MM.1S (cell line): ENCODE results near the gene SLC6A7.

ENCODE experiments used
- DNase-seq: peaks from one replicate; pipeline ENCODE4 v3.0.0-alpha.2; 2015
- H2AFZ ChIP-seq: fragments of 300-600 bp; sonication (generic); 2 replicates; pipeline ENCODE4 v1.6.0; 2016; ENCODE audit warnings: antibody characterized with exemption, low read length
- H3F3A ChIP-seq: fragments of 300-600 bp; sonication (generic); 2 replicates; pipeline ENCODE4 v1.6.1; 2016; ENCODE audit warnings: mild to moderate bottlenecking, antibody characterized with exemption, low read length, moderate library complexity, mixed read lengths; ENCODE audit not compliant: insufficient read depth
- H3K27ac ChIP-seq: fragments of 300-600 bp; sonication (generic); 2 replicates; pipeline ENCODE4 v1.5.1; 2016; ENCODE audit warnings: mild to moderate bottlenecking, low read length
- H3K27me3 ChIP-seq: fragments of 300-600 bp; sonication (generic); replicated peaks from 2 replicates; pipeline ENCODE4 v1.6.0; 2016; ENCODE audit warnings: low read length; ENCODE audit not compliant: insufficient read depth
- H3K36me3 ChIP-seq: fragments of 300-600 bp; sonication (generic); replicated peaks from 2 replicates; pipeline ENCODE4 v1.6.1; 2016; ENCODE audit warnings: mild to moderate bottlenecking, low read length, mixed read lengths; ENCODE audit not compliant: insufficient read depth
- H3K4me1 ChIP-seq: fragments of 300-600 bp; sonication (generic); 2 replicates; pipeline ENCODE4 v1.6.1; 2016; ENCODE audit warnings: low read length, mixed read lengths
- H3K4me2 ChIP-seq: fragments of 300-600 bp; sonication (generic); 2 replicates; pipeline ENCODE4 v1.6.0; 2016; ENCODE audit warnings: low read depth, low read length
- H3K4me3 ChIP-seq: fragments of 300-600 bp; sonication (generic); 2 replicates; pipeline ENCODE4 v1.5.1; 2016; ENCODE audit warnings: low read length, mixed read lengths
- H3K79me2 ChIP-seq: fragments of 300-600 bp; sonication (generic); 2 replicates; pipeline ENCODE4 v1.6.1; 2016; ENCODE audit warnings: mixed run types, low read length, mixed read lengths
- H3K9ac ChIP-seq: fragments of 300-600 bp; sonication (generic); 2 replicates; pipeline ENCODE4 v1.6.1; 2016; ENCODE audit warnings: low read length, mixed read lengths
- H3K9me2 ChIP-seq: fragments of 300-600 bp; sonication (generic); replicated peaks from 2 replicates; pipeline ENCODE4 v1.6.1; 2016; ENCODE audit warnings: mild to moderate bottlenecking, low read length, mixed read lengths; ENCODE audit not compliant: insufficient read depth
- H3K9me3 ChIP-seq: fragments of 300-600 bp; sonication (generic); replicated peaks from 2 replicates; pipeline ENCODE4 v1.6.1; 2016; ENCODE audit warnings: mild to moderate bottlenecking, low read length, mixed read lengths; ENCODE audit not compliant: insufficient read depth
- H4K20me1 ChIP-seq: fragments of 300-600 bp; sonication (generic); 2 replicates; pipeline ENCODE4 v1.6.1; 2016; ENCODE audit warnings: mild to moderate bottlenecking, low read length, moderate library complexity, mixed read lengths; ENCODE audit not compliant: insufficient read depth
- CTCF ChIP-seq: fragments of 300-600 bp; sonication (generic); IDR thresholded peaks from 2 replicates; pipeline ENCODE4 v1.5.1; 2016; ENCODE audit warnings: antibody characterized with exemption, low read length, mixed read lengths
- EZH2 ChIP-seq: fragments of 300-600 bp; sonication (generic); optimal IDR thresholded peaks from 2 replicates; pipeline ENCODE3; 2017; ENCODE audit warnings: low read depth, mild to moderate bottlenecking, antibody characterized with exemption, low read length, mixed read lengths
- EZH2phosphoT487 ChIP-seq: fragments of 300-600 bp; sonication (generic); IDR thresholded peaks from 2 replicates; pipeline ENCODE4 v1.6.1; 2018; ENCODE audit warnings: antibody characterized with exemption, low read length

SLC6A7 gene

GRCh38 chr5:150256410-150257064 lies 66.7 kb downstream of the SLC6A7 start:
- DNase-seq, result no peak
- Histone ChIP-seq H3K4me2 (no peak overlapping the region), H3F3A (no peaks in the 10 kb centered on the region), H3K9ac (no peak overlapping the region), H4K20me1 (no peaks in the 10 kb centered on the region), H3K9me3 (no peaks in the 10 kb centered on the region), H3K79me2 (no peaks in the 10 kb centered on the region), H3K4me3 (no peak overlapping the region), H3K27me3 (no peaks in the 10 kb centered on the region), H3K9me2 (no peaks in the 10 kb centered on the region), H3K36me3 (no peaks in the 10 kb centered on the region), H2AFZ (no peak overlapping the region), H3K4me1 (no peaks in the 10 kb centered on the region), H3K27ac (no peak overlapping the region)
- TF ChIP-seq EZH2phosphoT487 (no peak), CTCF (no peak), EZH2 (no peak)

GRCh38 chr5:150257424-150257823 lies 67.6 kb downstream of the SLC6A7 start:
- DNase-seq, result no peak

GRCh38 chr5:150258130-150258529 lies 68.3 kb downstream of the SLC6A7 start:
- H3K79me2 ChIP-seq, result no peaks in the 10 kb centered on the region
- no peak for DNase-seq
- no peaks in the 10 kb centered on the region for H3K27me3 ChIP-seq
- H3K4me3 ChIP-seq, result no peak overlapping the region
- no peak overlapping the region for H3K4me2 ChIP-seq
- H3K4me1 ChIP-seq, result no peaks in the 10 kb centered on the region
- TF ChIP-seq CTCF (no peak), EZH2phosphoT487 (no peak)
- H4K20me1 ChIP-seq, result no peaks in the 10 kb centered on the region
- H3K36me3 ChIP-seq, result no peaks in the 10 kb centered on the region
- H3K9me2 ChIP-seq, result no peaks in the 10 kb centered on the region
- H3K9me3 ChIP-seq, result no peaks in the 10 kb centered on the region
- no peak overlapping the region for H3K9ac ChIP-seq
- H3K27ac ChIP-seq, result no peak overlapping the region
- no peak overlapping the region for H2AFZ ChIP-seq
- no peaks in the 10 kb centered on the region for H3F3A ChIP-seq

More at GRCh38 chr5:150257424-150257823, 67.6 kb downstream of the SLC6A7 start:
- H3K27ac ChIP-seq, result no peak overlapping the region
- no peak overlapping the region for H3K4me2 ChIP-seq
- H4K20me1 ChIP-seq, result no peaks in the 10 kb centered on the region
- H3K4me1 ChIP-seq, result no peaks in the 10 kb centered on the region
- no peak overlapping the region for H2AFZ ChIP-seq
- no peaks in the 10 kb centered on the region for H3K79me2 ChIP-seq
- no peaks in the 10 kb centered on the region for H3K36me3 ChIP-seq
- no peaks in the 10 kb centered on the region for H3K9me2 ChIP-seq
- no peak overlapping the region for H3K9ac ChIP-seq
- no peaks in the 10 kb centered on the region for H3K9me3 ChIP-seq
- no peak overlapping the region for H3K4me3 ChIP-seq
- no peaks in the 10 kb centered on the region for H3F3A ChIP-seq
- TF ChIP-seq CTCF (no peak), EZH2phosphoT487 (no peak), EZH2 (no peak)
- no peaks in the 10 kb centered on the region for H3K27me3 ChIP-seq
